Neural crest cell (in vitro differentiated cells): Measurements from ENCODE around the gene GTF2IRD1. TPM values are rescaled to one million over a fixed set of nuclear protein-coding genes. Genes with fewer than 3 reads are reported as not detected.

Experiments used
- DNase-seq: peaks from one replicate; pipeline ENCODE4 v3.0.0; 2021; ENCODE audit warnings: low read depth, mixed read lengths, low spot score
- H3K27ac Mint-ChIP-seq: one replicate; pipeline ENCODE4 v1.8.0; 2021; ENCODE audit warnings: mild to moderate bottlenecking, mixed read lengths; ENCODE audit not compliant: unreplicated experiment
- H3K27me3 Mint-ChIP-seq: 2 replicates; pipeline ENCODE4 v1.8.0; 2021; ENCODE audit warnings: low read depth, mild to moderate bottlenecking, mixed read lengths
- H3K36me3 Mint-ChIP-seq: 2 replicates; pipeline ENCODE4 v1.8.0; 2021; ENCODE audit warnings: low read depth, mild to moderate bottlenecking, mixed read lengths
- H3K4me1 Mint-ChIP-seq: 2 replicates; pipeline ENCODE4 v1.8.0; 2021; ENCODE audit warnings: mixed read lengths
- H3K4me3 Mint-ChIP-seq: one replicate; pipeline ENCODE4 v1.8.0; 2021; ENCODE audit warnings: mild to moderate bottlenecking, mixed read lengths
- H3K9me3 Mint-ChIP-seq: 2 replicates; pipeline ENCODE4 v1.8.0; 2021; ENCODE audit warnings: mixed read lengths
- CTCF ChIP-seq: fragments of 200-600 bp; sonication (generic); conservative IDR thresholded peaks from 2 replicates; pipeline ENCODE4 v1.5.0; 2021; ENCODE audit warnings: antibody characterized with exemption, mild to moderate bottlenecking
- total RNA-seq: library from RNA; stranded (reverse); gene quantifications from 2 replicates; pipeline ENCODE4 v1.2.1, GENCODE V29; 2021

Gene GTF2IRD1
- total RNA-seq, 1 donor from 2014 or later, result 50.1 TPM

DNA sequence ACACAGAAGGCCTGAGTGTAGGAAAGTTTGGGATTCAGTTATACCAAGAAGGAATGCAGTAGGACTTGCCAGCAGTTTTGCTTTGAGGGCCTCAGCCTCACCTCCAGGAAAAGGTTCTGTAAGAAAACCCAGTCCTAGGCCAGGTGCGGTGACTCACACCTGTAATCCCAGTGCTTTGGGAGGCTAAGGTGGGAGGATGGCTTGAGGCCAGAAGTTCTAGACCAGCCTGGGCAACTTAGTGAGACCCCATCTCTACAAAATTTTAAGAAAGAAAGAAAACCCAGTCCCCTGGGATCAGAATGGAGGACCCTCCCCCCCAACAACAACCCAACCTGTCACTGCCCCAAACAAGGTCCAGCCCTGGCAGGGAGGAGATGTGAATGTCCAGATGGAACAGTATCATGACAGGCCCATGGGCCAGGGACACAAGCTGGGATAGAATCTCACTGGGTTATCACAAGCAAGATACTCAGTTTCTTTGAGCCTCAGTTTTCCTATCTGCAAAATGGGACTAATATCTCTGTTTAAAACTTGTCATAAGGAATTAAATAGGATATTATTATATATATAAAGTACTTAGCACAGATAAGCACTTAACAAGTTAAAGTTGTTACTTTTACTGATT, 68.7 kb downstream of the GTF2IRD1 start:
- H3K27me3 Mint-ChIP-seq, result no peaks in the 10 kb centered on the region
- H3K27ac Mint-ChIP-seq, result no peak overlapping the region
- H3K9me3 Mint-ChIP-seq, result no peaks in the 10 kb centered on the region
- TF ChIP-seq CTCF, result no peak
- peaks cover 17% of the 10 kb centered on the region for H3K36me3 Mint-ChIP-seq
- H3K4me1 Mint-ChIP-seq, result no peaks in the 10 kb centered on the region
- no peak for DNase-seq
- no peak overlapping the region for H3K4me3 Mint-ChIP-seq

DNA sequence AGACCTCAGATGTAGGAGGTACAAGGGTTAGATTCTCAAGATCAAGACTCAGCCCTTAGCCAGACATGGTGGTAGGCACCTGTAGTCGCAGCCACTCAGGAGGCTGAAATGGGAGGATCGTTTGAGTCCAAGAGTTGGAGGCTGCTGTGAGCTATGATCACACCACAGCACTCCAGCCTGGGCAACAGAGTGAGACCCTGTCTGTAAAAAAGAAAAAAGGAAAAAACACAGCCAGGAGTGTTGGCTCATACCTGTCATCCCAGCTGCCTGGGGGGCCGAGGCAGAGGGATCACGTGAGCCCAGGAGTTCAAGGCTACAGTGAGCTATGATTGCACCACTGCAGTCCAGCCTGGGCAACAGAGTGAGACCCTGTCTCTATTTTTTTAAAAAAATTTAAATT, 69.3 kb downstream of the GTF2IRD1 start:
- Mint-ChIP-seq H3K4me1 (no peaks in the 10 kb centered on the region), H3K36me3 (peaks cover 17% of the 10 kb centered on the region), H3K27ac (no peak overlapping the region), H3K4me3 (no peak overlapping the region), H3K27me3 (no peaks in the 10 kb centered on the region), H3K9me3 (no peaks in the 10 kb centered on the region)
- TF ChIP-seq CTCF, result no peak
- no peak for DNase-seq

DNA sequence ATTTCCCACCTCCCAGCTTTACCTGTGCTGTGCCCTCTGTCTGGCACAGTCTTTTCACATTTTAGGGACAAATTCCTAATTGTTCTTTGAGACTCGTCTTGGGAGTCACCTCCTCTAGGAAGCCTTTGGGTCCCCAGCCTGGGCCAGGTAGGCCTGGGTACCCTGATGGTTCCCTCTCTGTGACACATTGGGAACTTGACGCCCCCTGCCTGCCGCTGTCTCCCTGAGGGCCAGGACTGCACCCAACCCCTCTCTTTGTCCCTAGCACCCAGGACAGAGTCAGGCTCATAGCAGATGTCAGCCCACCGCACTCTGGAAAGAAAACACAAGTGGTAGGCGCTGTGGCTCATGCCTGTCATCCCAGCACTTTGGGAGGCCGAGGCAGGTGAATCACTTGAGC, 71.4 kb downstream of the GTF2IRD1 start:
- no peak for TF ChIP-seq CTCF
- Mint-ChIP-seq H3K36me3 (peaks cover 10% of the 10 kb centered on the region), H3K4me1 (no peaks in the 10 kb centered on the region), H3K9me3 (no peaks in the 10 kb centered on the region), H3K27me3 (no peaks in the 10 kb centered on the region), H3K4me3 (no peak overlapping the region), H3K27ac (no peak overlapping the region)
- DNase-seq, result no peak

GRCh38 chr7:74525881-74526280, 72.2 kb downstream of the GTF2IRD1 start:
- Mint-ChIP-seq H3K9me3 (no peaks in the 10 kb centered on the region), H3K4me3 (no peak overlapping the region), H3K27me3 (no peaks in the 10 kb centered on the region), H3K27ac (no peak overlapping the region), H3K36me3 (peaks cover 12% of the 10 kb centered on the region), H3K4me1 (no peaks in the 10 kb centered on the region)
- no peak for TF ChIP-seq CTCF
- no peak for DNase-seq

- Mint-ChIP-seq H3K4me3 (no peak overlapping the region), H3K27ac (no peak overlapping the region), H3K4me1 (no peaks in the 10 kb centered on the region), H3K9me3 (no peaks in the 10 kb centered on the region), H3K36me3 (peaks cover 5% of the 10 kb centered on the region), H3K27me3 (no peaks in the 10 kb centered on the region)
- DNase-seq, result no peak
- no peak for TF ChIP-seq CTCF
These were observed 73.1 kb downstream of the GTF2IRD1 start for GRCh38 chr7:74526780-74527179.
